Vagina (tissue), 2 donors: Measurements from ENCODE around the gene HMSD.

Source experiments
- CTCF ChIP-seq, 3 experiments: fragments of 450-650 bp in 2 of 3; fragments of 200-600 bp in 1 of 3; sonication (generic) in 1 of 3; IDR thresholded peaks; one replicate each; pipeline ENCODE4 v1.5.1; 2017 to 2019; ENCODE audit warnings: antibody characterized with exemption in 3 of 3, mild to moderate bottlenecking in 2 of 3, moderate library complexity in 2 of 3
- POLR2A ChIP-seq, 2 donors: fragments of 450-650 bp; IDR thresholded peaks; one replicate each; pipeline ENCODE4 v1.6.1; 2017; ENCODE audit warnings: antibody characterized with exemption in 2 of 2, mild to moderate bottlenecking in 2 of 2, moderate library complexity in 2 of 2
- POLR2AphosphoS5 ChIP-seq, 2 donors: sonication (generic); formaldehyde crosslinking; IDR thresholded peaks; one replicate each; pipeline ENCODE4 v1.9.0; 2017; ENCODE audit warnings: antibody characterized with exemption in 2 of 2, mild to moderate bottlenecking in 2 of 2, low read depth in 1 of 2; ENCODE audit not compliant: insufficient read depth in 1 of 2

GRCh38 chr18:63962137-63962536 lies 13.0 kb downstream of the HMSD start:
- TF ChIP-seq CTCF (IDR thresholded peaks at IDR 0.05): no peak
- no peak for TF ChIP-seq POLR2A (IDR thresholded peaks at IDR 0.05)
- no peak for TF ChIP-seq POLR2AphosphoS5 (IDR thresholded peaks at IDR 0.05; ENCODE audit: insufficient read depth in 1 of 2, low read depth in 1 of 2)
